Motor neuron (in vitro differentiated cells): ENCODE data around the gene ANGPTL8. TPM values are rescaled to one million over a fixed set of nuclear protein-coding genes. Genes with fewer than 3 reads are reported as not detected.

ENCODE experiments used
- ATAC-seq, 8 experiments: fragments of 200-7000 bp; cut with Tn5 transposase; replicated peaks in 6 of 8; 2 replicates each; pipeline ENCODE4 v1.8.0; 2021; ENCODE audit warnings: mild to moderate bottlenecking in 8 of 8, moderate library complexity in 8 of 8
- H3K27ac ChIP-seq, 2 donors: fragments of 250-450 bp; sonication (Bioruptor Pico); 2 replicates each; pipeline ENCODE4 v1.9.0; 2021; ENCODE audit warnings: antibody characterized with exemption in 2 of 2, mild to moderate bottlenecking in 2 of 2, moderate library complexity in 1 of 2
- H3K4me1 ChIP-seq, 2 donors: fragments of 250-450 bp; sonication (Bioruptor Pico); replicated peaks in 1 of 2; 2 replicates each; pipeline ENCODE4 v1.6.1; 2021; ENCODE audit warnings: antibody characterized with exemption in 2 of 2, mild to moderate bottlenecking in 2 of 2, moderate library complexity in 1 of 2
- H3K4me3 ChIP-seq, 5 donors: fragments of 250-450 bp; sonication (Bioruptor Pico); 2 replicates each; pipeline ENCODE4 v1.9.0; 2021; ENCODE audit warnings: antibody characterized with exemption in 5 of 5, mild to moderate bottlenecking in 5 of 5, moderate library complexity in 4 of 5
- WGBS, 10 experiments: fragments of 450-650 bp; shearing (Covaris generic); methylation state at CpG; one replicate each; pipeline ENCODE4 v1.0.0; 2022; 5-methylcytosine and 5-hydroxymethylcytosine counted together
- in situ Hi-C, 9 experiments: fragments of 400-800 bp; cut with MboI; loops; one replicate each; pipeline ENCODE4 v1.15.0; 2021; ENCODE audit warnings: low sequenced_read_pairs in 9 of 9, low pct_unique_long_range_greater_than_20kb in 2 of 9; ENCODE audit not compliant: unreplicated experiment in 9 of 9
- total RNA-seq, 8 experiments: library from RNA; unstranded; fragments of 300-600 nt; gene quantifications; 2 replicates each; pipeline versions ENCODE4 v1.2.3 to v1.2.4, GENCODE V29; 2022

ANGPTL8 gene
- total RNA-seq, 8 experiments from 2014 or later: 0.49 to 0.85 TPM; not detected in 6

DNA sequence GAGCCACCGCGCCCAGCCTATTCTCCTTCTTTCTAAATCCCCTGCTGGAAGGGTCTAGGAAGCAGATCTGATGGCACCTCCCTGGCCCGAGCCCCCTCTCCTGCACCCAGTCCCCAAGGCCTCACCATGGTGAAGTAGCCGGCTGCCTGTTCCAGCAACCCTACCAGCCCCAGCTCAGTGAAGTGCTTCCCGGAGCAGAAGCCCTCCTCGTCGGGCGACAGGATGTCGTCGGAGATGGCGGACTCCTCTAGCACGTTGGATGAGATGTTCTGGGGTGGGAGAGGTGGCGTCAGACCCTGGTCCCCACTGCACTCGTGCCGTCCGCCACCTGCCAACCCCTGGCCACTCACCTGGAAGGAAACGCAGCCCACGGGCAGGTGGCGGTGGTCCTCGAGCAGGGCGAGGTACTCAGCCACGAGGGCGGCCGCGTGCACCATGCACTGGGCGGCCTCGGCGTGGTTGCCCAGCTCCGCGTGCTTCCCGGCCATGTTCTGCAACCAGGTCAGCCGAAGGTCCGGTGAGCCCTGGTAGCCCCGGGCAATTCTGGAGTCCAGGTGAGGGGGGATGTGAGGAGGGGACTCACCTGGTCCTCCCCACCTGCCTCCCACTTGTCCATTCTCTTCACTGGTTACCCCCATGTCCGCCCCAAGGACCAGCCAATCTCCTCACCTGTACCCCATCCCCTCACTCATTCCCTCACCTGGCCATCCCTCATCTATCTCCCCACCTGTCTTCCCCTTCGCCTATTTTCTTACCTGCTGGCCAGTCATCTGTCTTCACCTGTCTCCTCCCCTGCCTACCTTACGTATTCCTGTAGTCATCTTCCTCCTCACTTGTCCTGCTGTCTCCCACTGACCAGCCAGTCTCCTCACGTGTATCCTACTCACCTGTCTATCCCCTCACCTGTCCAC is 30.6 kb upstream of the ANGPTL8 start:
- no peaks in the 10 kb centered on the region for H3K4me1 ChIP-seq
- H3K27ac ChIP-seq: no peak overlapping the region
- no peak overlapping the region for H3K4me3 ChIP-seq
- peak in 7 of 8 experiments; percentile 8 to 64 (median 49) for ATAC-seq
- in situ Hi-C loops: loop anchor here in 3 of 9 experiments (10.0 kb wide), 2 partner anchors 64 to 74 kb away; no protein-coding TSS in a partner anchor
- 46 to 100% (median 80%) methylated on average over 1 to 8 of the region's 38 CpGs; no CpG with 5 or more reads in 4 of the 10 experiments for WGBS, 10 experiments

DNA sequence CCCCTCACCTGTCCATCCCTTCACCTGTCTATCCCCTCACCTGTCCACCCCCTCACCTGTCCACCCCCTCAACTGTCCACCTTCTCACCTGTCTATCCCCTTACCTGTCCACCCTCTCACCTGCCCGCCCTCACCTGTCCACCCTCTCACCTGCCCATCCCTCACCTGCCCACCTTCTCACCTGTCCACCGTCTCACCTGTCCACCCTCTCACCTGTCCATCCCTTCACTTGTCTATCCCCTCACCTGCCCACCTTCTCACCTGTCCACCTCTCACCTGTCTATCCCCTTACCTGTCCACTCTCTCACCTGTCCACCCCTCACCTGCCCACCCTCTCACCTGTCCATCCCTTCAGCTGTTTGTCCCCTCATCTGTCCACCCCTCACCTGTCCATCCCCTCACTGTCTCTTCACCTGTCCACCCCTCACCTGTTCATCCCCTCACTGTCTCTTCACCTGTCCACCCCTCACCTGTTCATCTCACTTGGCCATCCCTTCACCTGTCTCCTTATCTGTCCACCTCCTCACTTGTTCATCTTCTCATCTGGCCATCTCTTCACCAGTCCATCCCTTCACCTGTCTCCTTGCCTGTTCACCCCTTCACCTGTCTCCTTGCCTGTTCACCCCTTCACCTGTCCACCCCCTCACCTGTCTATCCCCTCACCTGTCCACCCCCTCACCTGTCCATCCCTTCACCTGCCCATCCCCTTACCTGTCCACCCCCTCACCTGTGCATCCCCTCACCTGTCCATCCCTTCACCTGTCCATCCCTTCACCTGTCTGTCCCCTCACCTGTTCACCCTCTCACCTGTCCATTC is 29.4 kb upstream of the ANGPTL8 start:
- WGBS, 10 experiments: no CpG with 5 or more reads among the region's 2 CpGs
- Histone ChIP-seq H3K4me3 (no peak overlapping the region), H3K27ac (no peak overlapping the region), H3K4me1 (no peaks in the 10 kb centered on the region)
- in situ Hi-C loops: loop anchor here in 3 of 9 experiments (10.0 kb wide), 2 partner anchors 65 to 75 kb away; no protein-coding TSS in a partner anchor
- no peak for ATAC-seq

GRCh38 chr19:11210656-11210928 is 28.8 kb upstream of the ANGPTL8 start:
- in situ Hi-C loops: no loop called here
- ATAC-seq: no peak
- Histone ChIP-seq H3K27ac (no peak overlapping the region), H3K4me1 (no peaks in the 10 kb centered on the region), H3K4me3 (no peak overlapping the region)
- WGBS, 10 experiments: 71 to 80% (median 80%) methylated on average over 1 of the region's 1 CpG; no CpG with 5 or more reads in 7 of the 10 experiments

- no peak for ATAC-seq
- 96 to 100% (median 100%) methylated on average over 1 to 4 of the region's 6 CpGs; no CpG with 5 or more reads in 5 of the 10 experiments for WGBS, 10 experiments
Observed at GRCh38 chr19:11214387-11214786, 25.0 kb upstream of the ANGPTL8 start.

GRCh38 chr19:11221082-11221598 is 18.3 kb upstream of the ANGPTL8 start:
- in situ Hi-C loops: no loop called here
- no peak overlapping the region for H3K27ac ChIP-seq
- WGBS, 10 experiments: 93 to 100% (median 100%) methylated on average over 3 of the region's 3 CpGs; no CpG with 5 or more reads in 5 of the 10 experiments
- no peak overlapping the region for H3K4me3 ChIP-seq
- ATAC-seq: no peak
- no peaks in the 10 kb centered on the region for H3K4me1 ChIP-seq

More at GRCh38 chr19:11214387-11214786, 25.0 kb upstream of the ANGPTL8 start:
- H3K4me1 ChIP-seq: no peaks in the 10 kb centered on the region
- H3K27ac ChIP-seq: no peak overlapping the region
- no peak overlapping the region for H3K4me3 ChIP-seq
- in situ Hi-C loops: no loop called here

DNA sequence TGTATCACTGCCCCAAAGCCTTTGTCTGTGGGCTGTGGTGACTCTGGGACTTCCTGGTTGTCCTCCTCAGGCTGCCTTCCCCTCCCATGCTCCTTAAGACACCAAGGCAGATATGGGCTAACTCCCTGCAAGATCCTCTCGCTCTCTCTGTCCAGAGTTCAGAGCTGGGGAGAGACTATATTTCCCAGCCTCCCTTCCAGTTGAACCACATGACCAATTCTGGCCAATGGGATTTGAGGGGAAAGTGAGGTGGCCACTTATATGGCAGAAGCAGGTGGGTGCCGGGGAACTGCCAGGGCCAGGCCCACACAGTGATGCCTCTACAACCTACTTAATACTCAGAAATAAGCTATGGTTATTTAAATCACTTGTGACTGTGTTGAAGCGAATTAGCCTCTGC is 16.2 kb upstream of the ANGPTL8 start:
- in situ Hi-C loops: no loop called here
- Histone ChIP-seq H3K27ac (no peak overlapping the region), H3K4me3 (no peak overlapping the region), H3K4me1 (no peaks in the 10 kb centered on the region)
- WGBS, 10 experiments: 86 to 100% (median 98%) methylated on average over 1 to 3 of the region's 3 CpGs
- ATAC-seq: no peak

GRCh38 chr19:11224429-11224828 is 15.0 kb upstream of the ANGPTL8 start:
- no peak overlapping the region for H3K27ac ChIP-seq
- H3K4me3 ChIP-seq: no peak overlapping the region
- H3K4me1 ChIP-seq: no peaks in the 10 kb centered on the region
- in situ Hi-C loops: no loop called here
- WGBS, 10 experiments: 88 to 100% (median 100%) methylated on average over 1 to 3 of the region's 7 CpGs; no CpG with 5 or more reads in 4 of the 10 experiments
- no peak for ATAC-seq

- no peak for ATAC-seq
- Histone ChIP-seq H3K4me1 (no peaks in the 10 kb centered on the region), H3K27ac (no peak overlapping the region), H3K4me3 (no peak overlapping the region)
- in situ Hi-C loops: no loop called here
- 74 to 100% (median 100%) methylated on average over 1 to 4 of the region's 5 CpGs; no CpG with 5 or more reads in 5 of the 10 experiments for WGBS, 10 experiments
Observed at GRCh38 chr19:11225172-11225571, 14.2 kb upstream of the ANGPTL8 start.

GRCh38 chr19:11225815-11226214 is 13.6 kb upstream of the ANGPTL8 start:
- WGBS, 10 experiments: 90 to 100% (median 90%) methylated on average over 1 to 3 of the region's 3 CpGs; no CpG with 5 or more reads in 7 of the 10 experiments
- Histone ChIP-seq H3K27ac (no peak overlapping the region), H3K4me1 (no peaks in the 10 kb centered on the region), H3K4me3 (no peak overlapping the region)
- in situ Hi-C loops: no loop called here
- ATAC-seq: no peak

GRCh38 chr19:11226716-11227166 is 12.7 kb upstream of the ANGPTL8 start:
- H3K4me1 ChIP-seq: no peaks in the 10 kb centered on the region
- 63 to 100% (median 87%) methylated on average over 1 of the region's 1 CpG; no CpG with 5 or more reads in 6 of the 10 experiments for WGBS, 10 experiments
- no peak overlapping the region for H3K27ac ChIP-seq
- no peak overlapping the region for H3K4me3 ChIP-seq
- in situ Hi-C loops: no loop called here
- no peak for ATAC-seq

DNA sequence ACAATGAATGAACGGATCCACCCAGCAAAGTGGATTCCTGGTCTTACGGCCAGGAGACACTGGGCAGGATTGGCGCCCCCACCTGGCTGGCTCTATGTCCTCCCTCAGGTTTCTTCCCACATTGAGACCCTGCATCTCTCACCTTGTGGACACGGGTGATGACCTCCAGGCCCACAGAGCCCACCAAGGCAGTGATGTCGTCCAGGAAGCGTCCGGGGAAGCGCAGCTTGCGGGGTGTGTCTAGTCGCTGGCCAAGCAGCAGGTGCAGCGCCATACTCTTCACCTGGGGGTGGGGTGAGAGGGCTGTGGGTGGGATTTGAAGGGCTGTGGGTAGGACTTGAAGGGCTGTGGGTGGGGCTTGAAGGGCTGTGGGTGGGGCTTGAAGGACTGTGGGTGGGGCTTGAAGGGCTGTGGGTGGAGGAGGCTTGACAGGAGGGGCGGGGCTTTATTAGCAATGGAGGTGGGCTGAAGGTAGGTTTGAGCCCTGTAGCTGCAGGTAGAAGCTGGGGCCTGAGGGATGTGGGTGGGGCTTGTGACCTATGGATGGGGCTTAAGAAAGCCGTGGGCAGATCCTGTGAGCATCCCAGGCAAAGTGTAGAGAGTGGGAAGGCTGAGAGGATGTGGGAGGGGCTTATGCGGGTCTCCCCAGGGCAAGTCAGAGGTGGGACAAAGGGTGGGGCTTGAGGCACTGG is 12.1 kb upstream of the ANGPTL8 start:
- ATAC-seq: peak in 6 of 8 experiments; percentile 18 to 69 (median 30)
- in situ Hi-C loops: no loop called here
- WGBS, 10 experiments: 40 to 95% (median 87%) methylated on average over 2 to 7 of the region's 14 CpGs; no CpG with 5 or more reads in 6 of the 10 experiments

DNA sequence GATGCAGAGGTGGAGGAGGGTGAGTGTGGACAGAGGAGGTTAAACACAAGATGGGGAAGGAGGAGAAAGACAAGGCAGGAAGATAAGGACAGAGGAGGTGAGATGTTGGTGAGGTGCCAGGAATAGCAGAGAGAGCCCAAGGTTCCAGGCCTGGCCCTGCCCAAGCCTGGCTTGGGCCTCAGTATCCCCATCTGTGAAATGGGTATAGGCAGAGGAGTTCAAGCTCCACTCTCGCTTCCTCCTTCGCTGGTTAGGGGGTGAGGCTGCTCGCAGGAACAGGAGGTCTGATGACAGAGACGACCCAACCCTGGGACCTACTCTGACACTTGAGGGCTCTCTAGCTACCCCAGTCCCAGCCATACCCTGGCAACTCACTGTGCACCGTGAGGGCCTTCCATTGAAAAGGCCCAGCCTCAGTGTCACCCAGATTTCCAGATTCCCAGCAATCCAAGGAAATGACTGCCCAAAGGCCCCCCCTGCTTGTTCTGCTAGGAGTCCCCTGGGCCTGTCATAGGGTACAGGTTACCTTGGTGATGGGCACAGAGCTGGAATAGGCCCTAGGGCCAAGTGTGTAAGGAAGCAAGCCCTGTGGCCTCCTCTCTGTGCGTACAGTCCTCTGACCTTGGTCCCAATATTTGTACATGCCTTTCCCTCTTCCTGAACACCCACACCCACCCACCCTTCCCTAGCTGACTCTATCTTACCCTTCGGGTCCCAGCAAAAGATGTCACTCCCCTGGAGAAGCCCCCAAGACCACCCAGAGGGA is 8.6 kb upstream of the ANGPTL8 start:
- in situ Hi-C loops: no loop called here
- H3K4me1 ChIP-seq: no peaks in the 10 kb centered on the region
- no peak for ATAC-seq
- no peak overlapping the region for H3K27ac ChIP-seq
- H3K4me3 ChIP-seq: no peak overlapping the region
- WGBS, 10 experiments: 73 to 87% (median 78%) methylated on average over 3 to 4 of the region's 7 CpGs; no CpG with 5 or more reads in 7 of the 10 experiments

More for the DNA sequence above, 12.1 kb upstream of the ANGPTL8 start:
- Histone ChIP-seq H3K4me3 (no peak overlapping the region), H3K4me1 (no peaks in the 10 kb centered on the region), H3K27ac (no peak overlapping the region)
